ENCODE measurements around the gene EPN3. TPM values are rescaled to one million over a fixed set of nuclear protein-coding genes. Genes with fewer than 3 reads are reported as not detected.

The EPN3 gene
- total RNA-seq, 2 experiments from 2014 or later = not detected

GRCh38 chr17:50593321-50593720 is 60.8 kb downstream of the EPN3 start:
- no peak overlapping the region for H3K27ac Mint-ChIP-seq
- DNase-seq = no peak
- no peaks in the 10 kb centered on the region for H3K4me1 Mint-ChIP-seq (ENCODE audit: low read depth)
- H3K9me3 Mint-ChIP-seq = no peaks in the 10 kb centered on the region
- CTCF ChIA-PET = no interaction called here
- H3K27me3 Mint-ChIP-seq (ENCODE audit: low read depth) = no peaks in the 10 kb centered on the region
- intact Hi-C loops (cut with micrococcal nuclease) = no loop called here
- no peak overlapping the region for H3K4me3 Mint-ChIP-seq
- H3K36me3 Mint-ChIP-seq (ENCODE audit: low read depth) = no peaks in the 10 kb centered on the region

Other genes with a start within 250 kb of the EPN3 start
- gene XYLT2, start 186.6 kb upstream of the EPN3 start, total RNA-seq = 10 to 100 TPM; 21.1 to 21.8 TPM
- 10 to 100 TPM; 55.1 to 58.2 TPM for gene MRPL27, start 159.6 kb upstream of the EPN3 start, total RNA-seq
- 10 to 100 TPM; 68.9 to 69.8 TPM for gene EME1, start 159.5 kb upstream of the EPN3 start, total RNA-seq
- 10 to 100 TPM; 48.1 to 50.1 TPM for gene LRRC59, start 135.2 kb upstream of the EPN3 start, total RNA-seq
- gene ACSF2, start 106.5 kb upstream of the EPN3 start, total RNA-seq = 10 to 100 TPM; 19.7 to 20.7 TPM
- not detected for gene CHAD, start 63.9 kb upstream of the EPN3 start, total RNA-seq
- gene RSAD1, start 53.9 kb upstream of the EPN3 start, total RNA-seq = 10 to 100 TPM; 39.2 to 40.4 TPM
- gene MYCBPAP, start 24.3 kb upstream of the EPN3 start, total RNA-seq = 1 to 10 TPM; 5.5 to 5.8 TPM
- 10 to 100 TPM; 15.8 to 16.1 TPM for gene SPATA20, start 14.4 kb downstream of the EPN3 start, total RNA-seq
- under 1 TPM; 0.22 to 0.24 TPM for gene CACNA1G, start 28.0 kb downstream of the EPN3 start, total RNA-seq
- not detected for gene ABCC3, start 102.1 kb downstream of the EPN3 start, total RNA-seq
- gene ANKRD40, start 175.2 kb downstream of the EPN3 start, total RNA-seq = 10 to 100 TPM; 25.7 to 26.5 TPM
- gene LUC7L3, start 186.9 kb downstream of the EPN3 start, total RNA-seq = 100 to 1,000 TPM; 120 to 136 TPM
- gene ANKRD40CL, start 234.8 kb downstream of the EPN3 start, total RNA-seq = not detected

All from activated naive CD4-positive, alpha-beta T cell treated with anti-CD3 and anti-CD28 coated beads for 36 hours (primary cell).